Measurements from ENCODE around the gene C4BPA. TPM values are rescaled to one million over a fixed set of nuclear protein-coding genes. Genes with fewer than 3 reads are reported as not detected.
A peak's percentile ranks its signal among the peaks of the same experiment; 100 is the strongest.

The C4BPA gene
- total and polyA plus RNA-seq, 5 donors from 2014 or later, result not detected

- H3K27ac Mint-ChIP-seq, result peak overlapping the region in 1 of 3 donors; percentile 2
- Histone ChIP-seq H3K4me1 (ENCODE audit: control insufficient read depth, insufficient read depth, low read length, poor library complexity, severe bottlenecking) (no peaks in the 10 kb centered on the region), H3K9me3 (ENCODE audit: control insufficient read depth in 2 of 2, low read length in 2 of 2) (no peaks in the 10 kb centered on the region), H3K27me3 (ENCODE audit: control insufficient read depth, insufficient read depth, low read length) (peaks cover 6% of the 10 kb centered on the region), H3K4me3 (ENCODE audit: low read depth, low read length) (no peak overlapping the region), H3K36me3 (ENCODE audit: control insufficient read depth, insufficient read depth, low read length) (no peaks in the 10 kb centered on the region), H3K27ac (ENCODE audit: insufficient read depth, low read length, poor library complexity, severe bottlenecking) (no peak overlapping the region)
- no peak for ATAC-seq (ENCODE audit: low read depth in 2 of 2)
- DNase-seq, result no peak
- no peak overlapping the region for H3K4me3 Mint-ChIP-seq
- peaks cover 21% of the 10 kb centered on the region for H3K27me3 Mint-ChIP-seq
- no peaks in the 10 kb centered on the region for H3K36me3 Mint-ChIP-seq
- H3K4me1 Mint-ChIP-seq, result no peaks in the 10 kb centered on the region
- peaks cover 0 to 3% (median 0%) of the 10 kb centered on the region in 7 donors for H3K9me3 Mint-ChIP-seq
Measured at GRCh38 chr1:207102659-207103058, 1.4 kb upstream of the C4BPA start.

- H3K36me3 Mint-ChIP-seq, result no peaks in the 10 kb centered on the region
- peaks cover 11% of the 10 kb centered on the region for H3K27me3 ChIP-seq (ENCODE audit: control insufficient read depth, insufficient read depth, low read length)
- no peaks in the 10 kb centered on the region for H3K36me3 ChIP-seq (ENCODE audit: control insufficient read depth, insufficient read depth, low read length)
- H3K9me3 Mint-ChIP-seq, result peaks cover 0 to 3% (median 0%) of the 10 kb centered on the region in 7 donors
- no peak overlapping the region for H3K27ac ChIP-seq (ENCODE audit: insufficient read depth, low read length, poor library complexity, severe bottlenecking)
- no peaks in the 10 kb centered on the region for H3K4me1 Mint-ChIP-seq
- H3K4me3 ChIP-seq (ENCODE audit: low read depth, low read length), result no peak overlapping the region
- H3K4me1 ChIP-seq (ENCODE audit: control insufficient read depth, insufficient read depth, low read length, poor library complexity, severe bottlenecking), result no peaks in the 10 kb centered on the region
- H3K27ac Mint-ChIP-seq, result no peak overlapping the region
- DNase-seq, result no peak
- H3K9me3 ChIP-seq (ENCODE audit: control insufficient read depth in 2 of 2, low read length in 2 of 2), result no peaks in the 10 kb centered on the region
- no peak overlapping the region for H3K4me3 Mint-ChIP-seq
- H3K27me3 Mint-ChIP-seq, result peaks cover 26% of the 10 kb centered on the region
- ATAC-seq (ENCODE audit: low read depth in 2 of 2), result no peak
Measured at GRCh38 chr1:207109004-207109403, 5.0 kb downstream of the C4BPA start.

- Mint-ChIP-seq H3K4me1 (no peaks in the 10 kb centered on the region), H3K27me3 (peaks cover 33% of the 10 kb centered on the region), H3K4me3 (no peak overlapping the region), H3K9me3 (no peaks in the 10 kb centered on the region), H3K27ac (no peak overlapping the region), H3K36me3 (no peaks in the 10 kb centered on the region)
- ATAC-seq (ENCODE audit: low read depth in 2 of 2) (no peak), DNase-seq (no peak)
- no peaks in the 10 kb centered on the region for H3K9me3 ChIP-seq (ENCODE audit: control insufficient read depth in 2 of 2, low read length in 2 of 2)
- no peak overlapping the region for H3K4me3 ChIP-seq (ENCODE audit: low read depth, low read length)
- H3K36me3 ChIP-seq (ENCODE audit: control insufficient read depth, insufficient read depth, low read length), result no peaks in the 10 kb centered on the region
- H3K4me1 ChIP-seq (ENCODE audit: control insufficient read depth, insufficient read depth, low read length, poor library complexity, severe bottlenecking), result no peaks in the 10 kb centered on the region
- H3K27me3 ChIP-seq (ENCODE audit: control insufficient read depth, insufficient read depth, low read length), result peaks cover 8% of the 10 kb centered on the region
- H3K27ac ChIP-seq (ENCODE audit: insufficient read depth, low read length, poor library complexity, severe bottlenecking), result no peak overlapping the region
Measured at GRCh38 chr1:207112616-207113296, 8.7 kb downstream of the C4BPA start.

DNA sequence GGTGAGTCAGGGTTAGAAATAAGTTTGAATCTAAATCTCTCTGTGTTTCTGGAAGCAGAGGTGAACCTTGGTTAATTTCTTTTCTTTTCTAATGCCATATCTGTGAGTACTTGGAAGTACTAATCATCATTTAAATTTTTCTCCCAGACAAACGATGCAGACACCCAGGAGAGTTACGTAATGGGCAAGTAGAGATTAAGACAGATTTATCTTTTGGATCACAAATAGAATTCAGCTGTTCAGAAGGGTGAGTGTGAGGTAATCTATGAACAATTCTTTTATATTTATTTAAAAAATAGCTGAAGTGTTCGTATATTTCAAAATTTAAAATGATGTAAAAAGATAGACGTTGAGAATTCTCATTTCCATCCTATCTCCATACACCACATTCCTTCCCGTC is 11.2 kb downstream of the C4BPA start:
- H3K4me3 ChIP-seq (ENCODE audit: low read depth, low read length), result no peak overlapping the region
- DNase-seq (no peak), ATAC-seq (ENCODE audit: low read depth in 2 of 2) (no peak)
- peaks cover 0 to 1% (median 0%) of the 10 kb centered on the region in 7 donors for H3K9me3 Mint-ChIP-seq
- no peaks in the 10 kb centered on the region for H3K27me3 ChIP-seq (ENCODE audit: control insufficient read depth, insufficient read depth, low read length)
- no peaks in the 10 kb centered on the region for H3K36me3 ChIP-seq (ENCODE audit: control insufficient read depth, insufficient read depth, low read length)
- H3K27ac Mint-ChIP-seq, result no peak overlapping the region
- no peak overlapping the region for H3K4me3 Mint-ChIP-seq
- H3K36me3 Mint-ChIP-seq, result no peaks in the 10 kb centered on the region
- no peaks in the 10 kb centered on the region for H3K4me1 ChIP-seq (ENCODE audit: control insufficient read depth, insufficient read depth, low read length, poor library complexity, severe bottlenecking)
- H3K27me3 Mint-ChIP-seq, result peaks cover 33% of the 10 kb centered on the region
- H3K4me1 Mint-ChIP-seq, result no peaks in the 10 kb centered on the region
- no peaks in the 10 kb centered on the region for H3K9me3 ChIP-seq (ENCODE audit: control insufficient read depth in 2 of 2, low read length in 2 of 2)
- H3K27ac ChIP-seq (ENCODE audit: insufficient read depth, low read length, poor library complexity, severe bottlenecking), result no peak overlapping the region

GRCh38 chr1:207124389-207124788 is 20.4 kb downstream of the C4BPA start:
- Mint-ChIP-seq H3K9me3 (peaks cover 2 to 17% (median 10%) of the 10 kb centered on the region in 7 donors), H3K27me3 (peaks cover 18% of the 10 kb centered on the region), H3K36me3 (no peaks in the 10 kb centered on the region), H3K4me1 (no peaks in the 10 kb centered on the region), H3K27ac (no peak overlapping the region), H3K4me3 (no peak overlapping the region)
- DNase-seq (no peak), ATAC-seq (ENCODE audit: low read depth in 2 of 2) (no peak)
- no peak overlapping the region for H3K27ac ChIP-seq (ENCODE audit: insufficient read depth, low read length, poor library complexity, severe bottlenecking)
- H3K36me3 ChIP-seq (ENCODE audit: control insufficient read depth, insufficient read depth, low read length), result no peaks in the 10 kb centered on the region
- H3K4me3 ChIP-seq (ENCODE audit: low read depth, low read length), result no peak overlapping the region
- peaks cover 9% of the 10 kb centered on the region for H3K27me3 ChIP-seq (ENCODE audit: control insufficient read depth, insufficient read depth, low read length)
- H3K9me3 ChIP-seq (ENCODE audit: control insufficient read depth in 2 of 2, low read length in 2 of 2), result peaks cover 10 to 19% of the 10 kb centered on the region in 2 experiments
- no peaks in the 10 kb centered on the region for H3K4me1 ChIP-seq (ENCODE audit: control insufficient read depth, insufficient read depth, low read length, poor library complexity, severe bottlenecking)

DNA sequence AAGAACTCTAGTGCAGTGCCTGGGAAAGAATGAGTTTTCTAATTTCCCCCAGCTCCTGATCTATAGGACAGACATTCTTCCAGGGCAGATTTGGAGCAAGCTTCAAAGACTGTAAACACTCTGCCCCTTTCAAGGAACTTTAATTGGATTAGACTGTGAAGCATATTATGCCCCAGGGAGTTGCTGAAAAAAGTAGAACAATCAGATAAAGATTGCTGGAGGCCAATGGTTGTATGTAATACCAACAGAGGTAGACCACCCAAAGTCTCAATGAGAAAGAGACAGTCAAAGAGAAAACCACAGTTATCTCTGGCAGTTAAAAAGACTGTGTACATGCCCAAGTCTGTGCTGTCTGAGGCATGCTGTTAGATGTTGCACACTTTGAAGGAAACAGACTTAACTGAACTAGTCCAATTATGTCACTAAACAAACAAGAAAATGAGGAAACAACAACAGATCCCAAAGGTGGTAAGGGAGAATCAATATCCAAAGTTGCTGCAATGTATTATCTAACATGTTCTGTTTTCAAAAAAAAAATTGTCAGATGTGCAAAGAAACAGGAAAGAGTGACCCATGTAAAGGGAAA is 24.4 kb downstream of the C4BPA start:
- peaks cover 3 to 32% (median 16%) of the 10 kb centered on the region in 7 donors for H3K9me3 Mint-ChIP-seq
- Histone ChIP-seq H3K4me3 (ENCODE audit: low read depth, low read length) (no peak overlapping the region), H3K27ac (ENCODE audit: insufficient read depth, low read length, poor library complexity, severe bottlenecking) (no peak overlapping the region), H3K36me3 (ENCODE audit: control insufficient read depth, insufficient read depth, low read length) (no peaks in the 10 kb centered on the region), H3K4me1 (ENCODE audit: control insufficient read depth, insufficient read depth, low read length, poor library complexity, severe bottlenecking) (no peaks in the 10 kb centered on the region), H3K9me3 (ENCODE audit: control insufficient read depth in 2 of 2, low read length in 2 of 2) (peaks cover 16 to 27% of the 10 kb centered on the region in 2 experiments), H3K27me3 (ENCODE audit: control insufficient read depth, insufficient read depth, low read length) (peaks cover 8% of the 10 kb centered on the region)
- no peaks in the 10 kb centered on the region for H3K4me1 Mint-ChIP-seq
- ATAC-seq (ENCODE audit: low read depth in 2 of 2), result no peak
- no peak overlapping the region for H3K4me3 Mint-ChIP-seq
- H3K36me3 Mint-ChIP-seq, result no peaks in the 10 kb centered on the region
- H3K27me3 Mint-ChIP-seq, result peaks cover 9% of the 10 kb centered on the region
- DNase-seq, result no peak
- no peak overlapping the region for H3K27ac Mint-ChIP-seq

DNA sequence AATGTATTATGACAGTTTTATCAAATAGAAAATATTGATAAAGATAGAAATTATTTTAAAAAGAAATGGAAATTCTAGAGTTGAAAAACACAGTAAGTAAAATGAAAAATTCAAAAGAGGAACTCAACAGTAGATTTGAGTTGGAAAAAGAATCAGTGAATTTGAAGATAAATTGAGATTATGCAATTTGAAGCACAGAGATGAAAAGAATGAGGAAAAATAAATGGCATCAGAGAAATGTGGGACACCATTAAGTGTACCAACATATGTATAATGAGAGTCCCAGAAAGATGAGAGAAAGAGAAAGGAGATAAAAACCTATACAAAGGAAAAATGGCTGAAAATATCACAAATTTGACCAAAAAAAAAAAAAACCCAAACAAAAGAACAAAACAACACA is 25.0 kb downstream of the C4BPA start:
- peaks cover 3 to 32% (median 16%) of the 10 kb centered on the region in 7 donors for H3K9me3 Mint-ChIP-seq
- peaks cover 16 to 27% of the 10 kb centered on the region in 2 experiments for H3K9me3 ChIP-seq (ENCODE audit: control insufficient read depth in 2 of 2, low read length in 2 of 2)
- no peak for DNase-seq
- no peak overlapping the region for H3K27ac ChIP-seq (ENCODE audit: insufficient read depth, low read length, poor library complexity, severe bottlenecking)
- no peaks in the 10 kb centered on the region for H3K36me3 Mint-ChIP-seq
- H3K4me3 ChIP-seq (ENCODE audit: low read depth, low read length), result no peak overlapping the region
- ATAC-seq (ENCODE audit: low read depth in 2 of 2), result no peak
- H3K4me1 ChIP-seq (ENCODE audit: control insufficient read depth, insufficient read depth, low read length, poor library complexity, severe bottlenecking), result no peaks in the 10 kb centered on the region
- H3K36me3 ChIP-seq (ENCODE audit: control insufficient read depth, insufficient read depth, low read length), result no peaks in the 10 kb centered on the region
- H3K27me3 Mint-ChIP-seq, result peaks cover 8% of the 10 kb centered on the region
- H3K27me3 ChIP-seq (ENCODE audit: control insufficient read depth, insufficient read depth, low read length), result peaks cover 7% of the 10 kb centered on the region
- H3K4me3 Mint-ChIP-seq, result no peak overlapping the region
- H3K27ac Mint-ChIP-seq, result no peak overlapping the region
- H3K4me1 Mint-ChIP-seq, result no peaks in the 10 kb centered on the region

All from CD4-positive, CD25-positive, alpha-beta regulatory T cell (primary cell).